GM19372 (cell line): ENCODE results near the gene LCNL1.

ENCODE experiments used
- ATAC-seq: cut with Tn5 transposase; IDR thresholded peaks from one replicate; pipeline ENCODE4 v1.9.1; 2021; ENCODE audit warnings: mild to moderate bottlenecking, low read depth, moderate library complexity; ENCODE audit not compliant: unreplicated experiment

LCNL1 gene

GRCh38 chr9:137007816-137008270 is 25.1 kb downstream of the LCNL1 start:
- no peak for ATAC-seq

- ATAC-seq = no peak
Measured at GRCh38 chr9:137008312-137008711, 25.5 kb downstream of the LCNL1 start.

GRCh38 chr9:137009217-137009616 is 26.4 kb downstream of the LCNL1 start:
- ATAC-seq = no peak

- ATAC-seq = no peak
Measured at GRCh38 chr9:137009938-137010732, 27.3 kb downstream of the LCNL1 start.

- ATAC-seq = no peak
Measured at GRCh38 chr9:137011156-137011555, 28.4 kb downstream of the LCNL1 start.

GRCh38 chr9:137011907-137012675 is 29.3 kb downstream of the LCNL1 start:
- ATAC-seq = no peak

GRCh38 chr9:137012694-137013570 is 30.1 kb downstream of the LCNL1 start:
- ATAC-seq = no peak

GRCh38 chr9:137013571-137013940 is 30.8 kb downstream of the LCNL1 start:
- ATAC-seq = no peak

GRCh38 chr9:137014166-137014565 is 31.4 kb downstream of the LCNL1 start:
- ATAC-seq = no peak

- no peak for ATAC-seq
Measured at GRCh38 chr9:137014776-137015539, 32.2 kb downstream of the LCNL1 start.

GRCh38 chr9:137015540-137015930 is 32.7 kb downstream of the LCNL1 start:
- ATAC-seq = no peak

GRCh38 chr9:137015976-137016375 is 33.2 kb downstream of the LCNL1 start:
- ATAC-seq = no peak

GRCh38 chr9:137016436-137016835 is 33.6 kb downstream of the LCNL1 start:
- no peak for ATAC-seq

- no peak for ATAC-seq
Measured at GRCh38 chr9:137017071-137017470, 34.3 kb downstream of the LCNL1 start.

GRCh38 chr9:137017791-137018497 is 35.2 kb downstream of the LCNL1 start:
- ATAC-seq = no peak

- no peak for ATAC-seq
Measured at GRCh38 chr9:137018761-137019559, 36.2 kb downstream of the LCNL1 start.

GRCh38 chr9:137019891-137020683 is 37.3 kb downstream of the LCNL1 start:
- no peak for ATAC-seq
